ENCODE data around the gene VSIG2. TPM values are rescaled to one million over a fixed set of nuclear protein-coding genes. Genes with fewer than 3 reads are reported as not detected.

Gene VSIG2
- total RNA-seq, 1 donor from 2014 or later: not detected

DNA sequence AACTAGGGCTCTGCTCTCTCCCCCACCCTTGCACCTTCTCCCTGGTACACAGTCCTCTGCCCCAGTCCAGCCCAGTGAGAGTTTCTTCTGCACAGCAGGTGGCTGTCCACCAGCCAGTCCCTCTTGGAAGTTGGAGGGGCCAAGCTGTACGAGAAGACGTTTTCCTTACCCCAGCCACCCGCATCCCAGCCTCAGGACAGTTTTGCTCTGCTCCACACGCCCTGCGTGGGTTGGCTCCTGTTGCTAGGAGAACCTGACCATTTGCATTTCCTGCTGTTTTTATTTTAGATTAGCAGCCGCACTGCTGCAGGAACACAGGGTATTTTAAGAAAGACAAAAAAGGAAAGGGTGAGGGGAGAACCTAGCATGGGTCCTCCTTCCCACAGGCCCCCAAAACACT is 29.9 kb downstream of the VSIG2 start:
- DNase-seq: no peak

DNA sequence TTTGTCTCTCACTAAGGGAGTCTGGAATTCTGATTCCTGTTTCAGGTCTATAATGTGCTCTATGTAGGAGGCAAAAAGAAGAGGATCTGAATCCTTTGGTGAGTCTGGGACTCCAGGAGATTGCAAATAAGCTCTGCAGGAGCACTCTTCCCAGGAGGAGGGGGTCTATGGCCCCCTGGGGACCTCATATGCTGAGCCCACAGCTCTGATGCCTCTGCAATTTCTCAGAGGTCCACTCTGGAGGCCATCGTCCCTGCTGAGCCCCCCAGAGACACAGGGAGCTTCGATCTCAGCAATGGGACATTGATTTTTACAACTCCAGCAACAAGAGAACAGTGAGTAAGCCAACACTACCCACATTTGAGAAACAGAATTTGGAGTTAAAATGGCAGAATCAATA is 32.5 kb downstream of the VSIG2 start:
- no peak for DNase-seq

DNA sequence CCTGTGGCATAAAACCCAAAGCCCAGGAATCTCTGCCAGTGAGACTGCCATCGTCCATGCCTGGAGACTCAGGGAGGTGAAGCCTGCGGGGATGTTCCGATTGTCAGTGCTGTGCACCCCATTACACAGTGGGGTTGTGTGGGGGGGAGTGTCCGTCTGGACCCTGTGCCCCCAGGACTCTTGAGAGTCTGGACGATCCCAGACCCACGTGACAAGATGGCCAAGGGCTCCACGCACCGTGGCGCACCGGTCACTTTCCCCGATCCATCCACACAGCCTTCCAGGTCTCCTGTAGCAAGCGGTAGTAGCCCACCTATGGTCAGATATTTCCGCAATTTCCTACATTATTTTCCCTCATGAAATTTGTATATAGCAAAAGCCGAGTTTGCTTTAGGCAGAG is 33.3 kb downstream of the VSIG2 start:
- DNase-seq: no peak

DNA sequence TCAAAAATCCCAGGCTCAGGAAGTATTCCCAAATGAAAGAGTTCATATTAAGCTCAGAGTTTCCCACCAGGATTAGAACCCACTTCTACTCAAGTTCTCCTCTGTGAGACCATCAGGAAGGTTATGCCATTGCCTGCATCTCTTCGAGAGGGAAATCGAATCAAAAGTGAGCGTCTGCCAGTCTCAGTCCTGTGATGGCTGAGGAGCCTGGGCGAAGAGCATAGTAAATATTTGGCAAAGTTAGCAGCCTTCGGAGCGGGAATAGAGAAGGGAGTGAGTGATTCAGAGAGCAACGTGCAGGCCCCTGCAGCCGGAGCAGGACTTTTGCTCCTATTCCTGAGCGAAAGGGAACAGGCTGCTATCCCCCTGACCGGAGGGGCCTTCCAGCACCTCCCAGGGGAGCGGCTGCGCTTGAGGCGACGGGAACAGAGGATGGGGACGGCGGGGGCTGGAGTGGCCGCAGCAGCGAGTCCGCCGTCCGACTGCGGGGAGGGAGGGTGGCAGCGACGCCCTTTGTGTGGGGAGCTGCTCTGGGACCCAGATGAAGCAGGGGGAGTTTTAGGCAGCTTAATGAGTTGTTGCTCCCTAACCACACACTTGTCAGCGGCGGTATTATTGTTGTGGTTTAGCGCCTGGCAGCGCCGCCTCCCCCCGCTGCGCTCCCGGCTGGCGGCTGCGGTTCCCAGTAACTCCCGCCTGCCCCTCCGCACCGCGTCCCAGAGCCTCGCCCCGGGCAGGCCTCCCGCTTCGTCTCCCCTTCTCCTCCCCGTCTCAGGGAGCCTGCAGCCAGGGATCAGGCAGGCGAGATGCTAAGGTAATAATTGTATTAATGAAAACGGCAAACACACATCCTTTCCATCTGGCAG is 34.0 kb downstream of the VSIG2 start:
- no peak for DNase-seq

DNA sequence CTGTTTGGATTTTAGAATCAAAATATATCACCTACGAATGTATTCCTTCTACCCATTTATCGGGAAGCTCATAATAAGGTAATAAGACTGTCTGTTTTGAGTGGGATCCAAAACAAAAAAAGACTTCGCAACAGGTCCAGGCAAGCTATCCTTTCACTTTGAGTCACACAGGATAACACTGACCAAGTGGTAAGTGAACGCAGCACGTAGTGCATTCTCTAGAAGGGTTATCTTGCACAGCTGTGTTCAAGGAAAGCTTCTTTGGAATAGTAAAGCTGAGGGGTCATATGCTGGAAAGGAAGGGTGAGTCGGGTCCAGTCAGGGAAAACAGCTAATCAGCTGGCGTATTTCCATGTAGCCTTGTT is 34.7 kb downstream of the VSIG2 start:
- no peak for DNase-seq

DNA sequence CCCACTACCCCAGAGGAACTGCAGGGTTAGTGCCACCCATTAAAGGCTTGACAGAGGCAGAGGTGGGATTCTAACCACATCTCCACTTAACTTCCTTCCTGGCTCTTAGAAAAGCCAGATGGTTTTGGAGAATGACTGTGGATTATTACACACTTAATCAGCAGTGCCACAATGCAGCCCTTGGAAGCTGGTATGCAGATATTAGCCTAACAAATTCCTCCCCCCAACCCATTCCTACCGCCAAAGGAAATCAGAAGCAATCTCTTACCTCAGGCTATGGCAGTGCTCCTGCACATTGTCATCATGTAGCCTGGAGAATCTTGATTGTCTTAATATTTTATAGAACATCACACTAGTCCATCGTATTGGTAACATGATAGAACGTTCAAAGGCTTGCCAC is 35.5 kb downstream of the VSIG2 start:
- DNase-seq: no peak

DNA sequence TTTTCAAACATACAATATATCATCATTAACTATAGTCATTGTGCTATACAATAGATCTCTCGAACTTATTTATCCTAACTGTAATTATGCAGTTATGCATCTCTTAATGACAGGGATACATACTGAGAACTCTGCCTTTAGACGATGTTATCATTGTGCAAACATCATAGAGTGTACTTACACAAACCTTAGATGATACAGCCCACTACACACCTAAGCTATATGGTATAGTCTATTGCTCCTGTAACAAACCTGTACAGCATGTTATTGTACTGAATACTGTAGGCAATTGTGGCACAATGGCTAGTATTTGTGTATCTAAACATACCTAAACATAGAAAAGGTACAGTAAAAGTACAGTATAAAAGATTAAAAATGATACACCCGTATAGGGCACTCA is 39.7 kb downstream of the VSIG2 start:
- DNase-seq: no peak

DNA sequence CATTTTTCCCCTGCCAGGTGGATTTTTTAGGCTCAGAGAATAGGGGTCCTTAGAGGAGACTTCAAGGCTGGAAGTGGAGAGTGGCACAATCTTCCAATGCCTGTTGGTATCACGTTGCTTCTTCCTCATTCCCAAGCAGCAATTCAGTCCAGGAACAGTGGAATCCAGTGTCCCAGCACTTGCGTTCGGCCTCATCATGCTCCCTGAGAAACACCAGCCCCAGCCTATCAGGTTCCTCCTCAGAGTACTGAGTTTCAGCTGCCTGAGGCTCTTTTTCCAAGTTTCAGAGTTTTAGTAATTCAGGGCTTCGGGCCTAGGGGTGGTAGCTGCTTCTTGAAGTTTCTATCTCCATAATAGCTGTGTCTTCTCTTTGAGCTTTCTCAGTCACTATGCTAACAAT is 44.2 kb downstream of the VSIG2 start:
- no peak for DNase-seq

DNA sequence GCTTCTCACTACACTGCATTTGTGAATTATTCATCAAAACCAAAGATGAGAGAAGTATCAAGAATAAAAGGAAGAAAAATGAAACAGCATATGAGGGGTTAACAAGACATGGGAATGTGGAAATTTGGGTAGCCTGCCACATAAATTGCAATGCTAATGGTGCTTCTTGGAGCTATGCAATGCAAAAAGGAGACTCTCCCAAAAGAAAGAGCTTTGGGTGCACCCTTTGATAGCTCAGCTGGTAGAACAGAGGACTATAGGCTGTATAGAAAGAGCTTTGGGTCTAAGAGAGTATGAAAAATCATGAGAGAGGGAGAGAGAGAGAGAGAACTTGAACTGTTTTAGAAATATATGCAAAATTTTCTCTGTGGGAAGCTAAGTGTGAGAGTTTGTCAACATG is 52.0 kb downstream of the VSIG2 start:
- no peak for DNase-seq

DNA sequence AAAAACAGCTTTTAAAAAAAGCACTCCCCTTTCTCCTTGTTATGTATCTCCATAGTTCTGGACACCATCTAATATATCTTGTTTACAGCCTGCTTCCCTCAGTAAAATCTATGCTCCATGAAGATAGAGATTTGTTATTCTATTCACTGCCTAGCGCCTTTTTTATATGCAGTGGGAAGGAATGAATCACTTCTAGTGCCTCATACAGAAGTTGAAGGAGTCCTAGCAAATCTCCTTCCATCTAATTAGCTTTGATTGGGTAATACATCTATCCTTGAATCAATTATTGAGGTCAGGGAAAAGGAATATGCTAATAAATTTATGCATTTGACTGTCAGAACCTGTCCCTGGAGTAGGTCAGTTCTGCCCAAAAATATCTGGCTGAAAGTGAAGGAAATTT is 52.5 kb downstream of the VSIG2 start:
- no peak for DNase-seq

Other genes starting within 250 kb of the VSIG2 start
- not detected for gene OR8B12, start 208.6 kb downstream of the VSIG2 start, total RNA-seq
- not detected for gene OR8A1, start 182.3 kb downstream of the VSIG2 start, total RNA-seq
- not detected for gene PANX3, start 140.8 kb downstream of the VSIG2 start, total RNA-seq
- 42.7 TPM for gene TBRG1, start 129.4 kb downstream of the VSIG2 start, total RNA-seq
- 9.7 TPM for gene SIAE, start 78.5 kb downstream of the VSIG2 start, total RNA-seq
- gene SPA17, start 78.4 kb downstream of the VSIG2 start, total RNA-seq: 5.1 TPM
- 2.7 TPM for gene NRGN, start 12.3 kb downstream of the VSIG2 start, total RNA-seq
- gene ESAM, start 10.0 kb upstream of the VSIG2 start, total RNA-seq: 3.7 TPM
- gene MSANTD2, start 48.2 kb upstream of the VSIG2 start, total RNA-seq: 18.9 TPM
- 4.2 TPM for gene ROBO3, start 113.2 kb upstream of the VSIG2 start, total RNA-seq
- gene ROBO4, start 145.6 kb upstream of the VSIG2 start, total RNA-seq: 3.6 TPM
- gene HEPN1, start 167.0 kb upstream of the VSIG2 start, total RNA-seq: not detected
- 12.6 TPM for gene HEPACAM, start 183.8 kb upstream of the VSIG2 start, total RNA-seq
- gene CCDC15, start 201.9 kb upstream of the VSIG2 start, total RNA-seq: 2.5 TPM

Measured in occipital lobe (tissue), 2 donors.